LNCaP clone FGC (cell line): ENCODE data around the gene ELF5.

Experiments
- DNase-seq: peaks from one replicate; pipeline ENCODE4 v3.0.0-alpha.2; 2011; ENCODE audit warnings: low read depth
- H3K4me3 ChIP-seq: 2 replicates; pipeline ENCODE4 v1.5.1; 2011; ENCODE audit warnings: mild to moderate bottlenecking, low read depth, low read length, control low read depth
- CTCF ChIP-seq: IDR thresholded peaks from 2 replicates; pipeline ENCODE4 v1.5.1; 2012; ENCODE audit warnings: mild to moderate bottlenecking; ENCODE audit not compliant: control insufficient read depth, insufficient read depth; ENCODE audit errors: extremely low read depth

Gene ELF5

GRCh38 chr11:34548278-34548677 is 34.7 kb upstream of the ELF5 start:
- no peak overlapping the region for H3K4me3 ChIP-seq
- TF ChIP-seq CTCF, result no peak
- DNase-seq, result no peak

- no peak overlapping the region for H3K4me3 ChIP-seq
- no peak for DNase-seq
- TF ChIP-seq CTCF, result no peak
Measured at GRCh38 chr11:34546511-34547209, 33.1 kb upstream of the ELF5 start.

GRCh38 chr11:34542089-34542488 is 28.5 kb upstream of the ELF5 start:
- H3K4me3 ChIP-seq, result no peak overlapping the region
- TF ChIP-seq CTCF, result no peak
- no peak for DNase-seq

- no peak for TF ChIP-seq CTCF
- DNase-seq, result no peak
- H3K4me3 ChIP-seq, result no peak overlapping the region
Measured at GRCh38 chr11:34540870-34541269, 27.3 kb upstream of the ELF5 start.

GRCh38 chr11:34537636-34538035 is 24.0 kb upstream of the ELF5 start:
- no peak for TF ChIP-seq CTCF
- no peak for DNase-seq

GRCh38 chr11:34536056-34536455 is 22.5 kb upstream of the ELF5 start:
- no peak overlapping the region for H3K4me3 ChIP-seq
- DNase-seq, result peak; percentile 76
- TF ChIP-seq CTCF, result no peak

More at GRCh38 chr11:34537636-34538035, 24.0 kb upstream of the ELF5 start:
- no peak overlapping the region for H3K4me3 ChIP-seq

GRCh38 chr11:34534826-34535225 is 21.2 kb upstream of the ELF5 start:
- DNase-seq, result no peak
- H3K4me3 ChIP-seq, result no peak overlapping the region
- no peak for TF ChIP-seq CTCF
